AG10803 (cell line): ENCODE measurements around the gene KRTAP3-1.
"Not testable (repeated sequence)": the region's sequence is repeated elsewhere in the genome, so short reads cannot be mapped to it uniquely, and the experiment has no call there.

ENCODE experiments used
- DNase-seq: peaks from one replicate; pipeline ENCODE4 v3.0.0; 2010; ENCODE audit warnings: low read depth
- H3K4me3 ChIP-seq: 2 replicates; pipeline ENCODE4 v1.5.1; 2011; ENCODE audit warnings: mild to moderate bottlenecking, low read length, control low read depth
- CTCF ChIP-seq: conservative IDR thresholded peaks from 2 replicates; pipeline ENCODE4 v1.5.1; 2011; ENCODE audit warnings: mild to moderate bottlenecking, low read length, control low read depth, inconsistent platforms

KRTAP3-1 gene

GRCh38 chr17:41002814-41003213 is 6.1 kb downstream of the KRTAP3-1 start:
- no peak overlapping the region for H3K4me3 ChIP-seq
- TF ChIP-seq CTCF: no peak
- no peak for DNase-seq

GRCh38 chr17:41001795-41002194 is 7.1 kb downstream of the KRTAP3-1 start:
- no peak for TF ChIP-seq CTCF
- no peak overlapping the region for H3K4me3 ChIP-seq
- DNase-seq: no peak

- H3K4me3 ChIP-seq, DNase-seq: not testable (repeated sequence)
Measured at GRCh38 chr17:40999563-40999962, 9.4 kb downstream of the KRTAP3-1 start, which contains the start of gene KRTAP3-2. TSS of gene KRTAP3-2 (minus strand) at chr17:40999906. CDS start at chr17:40999853, 53 bp downstream.

GRCh38 chr17:40997361-40997760 is 11.6 kb downstream of the KRTAP3-1 start:
- DNase-seq: no peak
- H3K4me3 ChIP-seq: no peak overlapping the region
- no peak for TF ChIP-seq CTCF

GRCh38 chr17:40996829-40997228 is 12.1 kb downstream of the KRTAP3-1 start:
- no peak for DNase-seq
- H3K4me3 ChIP-seq: no peak overlapping the region
- TF ChIP-seq CTCF: no peak

GRCh38 chr17:40995116-40995515 is 13.8 kb downstream of the KRTAP3-1 start:
- DNase-seq: no peak
- TF ChIP-seq CTCF: no peak
- no peak overlapping the region for H3K4me3 ChIP-seq

GRCh38 chr17:40993839-40994238 is 15.1 kb downstream of the KRTAP3-1 start, which contains the start of gene KRTAP3-3:
TSS of gene KRTAP3-3 (minus strand) at chr17:40994164. CDS start at chr17:40994097, 67 bp downstream.
- no peak for DNase-seq
- no peak for TF ChIP-seq CTCF
- H3K4me3 ChIP-seq: no peak within 1 kb of the TSS

- no peak for DNase-seq
- no peak overlapping the region for H3K4me3 ChIP-seq
- no peak for TF ChIP-seq CTCF
Measured at GRCh38 chr17:40993084-40993483, 15.8 kb downstream of the KRTAP3-1 start.
